Gastroesophageal sphincter (tissue), 4 donors: ENCODE measurements around the gene OGFOD2. TPM values are rescaled to one million over a fixed set of nuclear protein-coding genes. Genes with fewer than 3 reads are reported as not detected.

ENCODE experiments used
- ATAC-seq: fragments of 150-250 bp; one replicate; pipeline ENCODE4 v1.9.1; 2016; ENCODE audit warnings: mild to moderate bottlenecking, moderate library complexity
- H3K27ac ChIP-seq, 4 donors: fragments of 200-600 bp; sonication (generic) in 3 of 4; 1 replicate in 3 of 4; 2 replicates in 1 of 4; pipeline ENCODE4 v1.5.1; 2016 to 2019
- H3K27me3 ChIP-seq: fragments of 200-600 bp; sonication (generic); one replicate; pipeline ENCODE4 v1.5.1; 2019
- H3K36me3 ChIP-seq, 2 donors: fragments of 200-600 bp; sonication (generic); one replicate each; pipeline ENCODE4 v1.5.1; 2019; ENCODE audit warnings: control low read depth in 1 of 2
- H3K4me1 ChIP-seq, 3 donors: fragments of 200-600 bp; sonication (generic); 1 replicate in 2 of 3; 2 replicates in 1 of 3; pipeline ENCODE4 v1.5.1; 2016 to 2019; ENCODE audit warnings: control low read depth in 2 of 3
- H3K4me3 ChIP-seq, 2 donors: fragments of 200-600 bp; sonication (generic); one replicate each; pipeline ENCODE4 v1.5.1; 2019; ENCODE audit warnings: mild to moderate bottlenecking in 1 of 2, moderate library complexity in 1 of 2
- H3K9me3 ChIP-seq, 3 donors: fragments of 200-600 bp; sonication (generic); one replicate each; pipeline ENCODE4 v1.5.1; 2017 to 2019; ENCODE audit warnings: control low read depth in 2 of 3
- CTCF ChIP-seq, 4 experiments: fragments of 200-600 bp in 2 of 4; fragments of 450-650 bp in 2 of 4; sonication (generic) in 1 of 4; IDR thresholded peaks; one replicate each; pipeline ENCODE4 v1.5.1; 2017 to 2019; ENCODE audit warnings: antibody characterized with exemption in 4 of 4, mild to moderate bottlenecking in 2 of 4, moderate library complexity in 2 of 4
- EP300 ChIP-seq: sonication (generic); formaldehyde crosslinking; IDR thresholded peaks from one replicate; pipeline ENCODE4 v1.6.1; 2017; ENCODE audit warnings: antibody characterized with exemption, mild to moderate bottlenecking
- POLR2A ChIP-seq, 2 donors: fragments of 450-650 bp; IDR thresholded peaks; one replicate each; pipeline ENCODE4 v1.6.1; 2017; ENCODE audit warnings: antibody characterized with exemption in 2 of 2, mild to moderate bottlenecking in 2 of 2, moderate library complexity in 1 of 2
- POLR2AphosphoS5 ChIP-seq: sonication (generic); formaldehyde crosslinking; IDR thresholded peaks from one replicate; pipeline ENCODE4 v1.6.1; 2017; ENCODE audit warnings: antibody characterized with exemption
- WGBS, 2 donors: methylation state at CpG; one replicate each; pipeline ENCODE4 v1.1.5; 2018; ENCODE audit warnings: low coverage in 1 of 2; 5-methylcytosine and 5-hydroxymethylcytosine counted together
- total RNA-seq, 4 donors: library from RNA; depleted of rRNA; stranded (reverse); fragments of >200 nt; gene quantifications; one replicate each; pipeline ENCODE4 v1.1.0, GENCODE V29; 2016

Gene OGFOD2
- total RNA-seq, 4 donors from 2014 or later, result 7.3 to 10.7 (median 8.3) TPM

GRCh38 chr12:122961531-122962329 is 13.3 kb upstream of the OGFOD2 start:
- H3K4me3 ChIP-seq, result no peak overlapping the region
- no peak for ATAC-seq
- H3K27ac ChIP-seq, result no peak overlapping the region
- H3K36me3 ChIP-seq, result peaks cover 0 to 28% of the 10 kb centered on the region in 2 donors
- H3K4me1 ChIP-seq, result peaks cover 0 to 48% (median 24%) of the 10 kb centered on the region in 3 donors
- H3K9me3 ChIP-seq, result no peaks in the 10 kb centered on the region
- WGBS, 2 donors, result 57% methylated on average over 4 to 5 of the region's 10 CpGs
- TF ChIP-seq EP300, result no peak
- TF ChIP-seq POLR2A (IDR thresholded peaks at IDR 0.05), result no peak
- no peak for TF ChIP-seq CTCF (IDR thresholded peaks at IDR 0.05)
- TF ChIP-seq POLR2AphosphoS5, result no peak
- no peaks in the 10 kb centered on the region for H3K27me3 ChIP-seq

- Histone ChIP-seq H3K4me3 (peak overlapping the region in 1 of 2 donors; percentile 12), H3K27me3 (no peaks in the 10 kb centered on the region), H3K9me3 (no peaks in the 10 kb centered on the region), H3K27ac (no peak overlapping the region), H3K4me1 (peaks cover 0 to 50% (median 24%) of the 10 kb centered on the region in 3 donors), H3K36me3 (peaks cover 0 to 13% of the 10 kb centered on the region in 2 donors)
- ATAC-seq, result peak; percentile 22
- TF ChIP-seq EP300 (no peak), CTCF (IDR thresholded peaks at IDR 0.05) (no peak), POLR2AphosphoS5 (no peak), POLR2A (IDR thresholded peaks at IDR 0.05) (no peak)
- no CpG with 5 or more reads among the region's 8 CpGs for WGBS, 2 donors
Measured at GRCh38 chr12:122963941-122964265, 11.1 kb upstream of the OGFOD2 start.

- peaks cover 0 to 6% of the 10 kb centered on the region in 2 donors for H3K36me3 ChIP-seq
- no peak overlapping the region for H3K27ac ChIP-seq
- 75 to 85% methylated on average over 7 to 9 of the region's 19 CpGs for WGBS, 2 donors
- no peaks in the 10 kb centered on the region for H3K27me3 ChIP-seq
- TF ChIP-seq POLR2AphosphoS5 (no peak), EP300 (no peak), POLR2A (IDR thresholded peaks at IDR 0.05) (no peak), CTCF (IDR thresholded peaks at IDR 0.05) (no peak)
- no peak for ATAC-seq
- peaks cover 0 to 50% (median 24%) of the 10 kb centered on the region in 3 donors for H3K4me1 ChIP-seq
- no peak overlapping the region for H3K4me3 ChIP-seq
- no peaks in the 10 kb centered on the region for H3K9me3 ChIP-seq
Measured at GRCh38 chr12:122964439-122965257, 10.4 kb upstream of the OGFOD2 start.

GRCh38 chr12:122965321-122965751 is 9.7 kb upstream of the OGFOD2 start:
- peaks cover 0 to 50% (median 24%) of the 10 kb centered on the region in 3 donors for H3K4me1 ChIP-seq
- 29% methylated on average over 2 of the region's 12 CpGs; no CpG with 5 or more reads in 1 of the 2 donors for WGBS, 2 donors
- no peak for ATAC-seq
- no peaks in the 10 kb centered on the region for H3K27me3 ChIP-seq
- peak overlapping the region in 1 of 2 donors; percentile 66 for H3K4me3 ChIP-seq
- TF ChIP-seq POLR2A (IDR thresholded peaks at IDR 0.05) (no peak), EP300 (no peak), POLR2AphosphoS5 (no peak), CTCF (IDR thresholded peaks at IDR 0.05) (no peak)
- H3K36me3 ChIP-seq, result no peaks in the 10 kb centered on the region
- peak overlapping the region in 2 of 4 donors; percentile 72 to 74 for H3K27ac ChIP-seq
- no peaks in the 10 kb centered on the region for H3K9me3 ChIP-seq
